IPS-NIHi7 (cell line): Measurements from ENCODE around the gene GGT1.
"Not testable (repeated sequence)": the region's sequence is repeated elsewhere in the genome, so short reads cannot be mapped to it uniquely, and the experiment has no call there.

ENCODE experiments used
- DNase-seq: peaks from one replicate; pipeline ENCODE4 v3.0.0; 2012; ENCODE audit warnings: mixed read lengths; ENCODE audit errors: extremely low spot score

The GGT1 gene

GRCh38 chr22:24642307-24642706 is 39.3 kb downstream of the GGT1 start:
- not testable (repeated sequence) for DNase-seq

GRCh38 chr22:24644409-24644808 is 41.4 kb downstream of the GGT1 start:
- DNase-seq: not testable (repeated sequence)

- DNase-seq: not testable (repeated sequence)
Observed at GRCh38 chr22:24645408-24646399, 42.7 kb downstream of the GGT1 start.

- not testable (repeated sequence) for DNase-seq
Observed at GRCh38 chr22:24646756-24647155, 43.8 kb downstream of the GGT1 start.

DNA sequence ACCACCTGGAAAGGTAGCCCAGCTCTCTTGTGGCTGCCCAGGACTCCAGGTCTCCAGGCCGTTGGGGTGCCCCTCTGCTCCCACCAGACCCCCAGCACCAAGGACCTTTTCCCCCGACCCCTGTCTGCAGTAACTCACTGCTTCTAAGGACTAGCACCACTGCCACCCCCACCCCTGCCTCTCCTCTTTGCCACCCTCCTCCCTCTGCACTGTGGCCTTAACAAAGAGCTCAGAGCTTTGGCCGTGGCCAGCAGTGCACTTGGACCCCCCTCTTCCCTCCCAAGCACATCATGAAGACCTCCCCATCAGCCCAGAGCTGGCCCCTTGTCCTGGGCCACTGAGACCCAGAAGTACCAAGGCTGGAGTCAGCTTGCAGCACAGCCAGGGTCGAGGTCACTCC is 46.4 kb downstream of the GGT1 start:
- DNase-seq: not testable (repeated sequence)

GRCh38 chr22:24650884-24651283 is 47.9 kb downstream of the GGT1 start:
- DNase-seq: not testable (repeated sequence)

DNA sequence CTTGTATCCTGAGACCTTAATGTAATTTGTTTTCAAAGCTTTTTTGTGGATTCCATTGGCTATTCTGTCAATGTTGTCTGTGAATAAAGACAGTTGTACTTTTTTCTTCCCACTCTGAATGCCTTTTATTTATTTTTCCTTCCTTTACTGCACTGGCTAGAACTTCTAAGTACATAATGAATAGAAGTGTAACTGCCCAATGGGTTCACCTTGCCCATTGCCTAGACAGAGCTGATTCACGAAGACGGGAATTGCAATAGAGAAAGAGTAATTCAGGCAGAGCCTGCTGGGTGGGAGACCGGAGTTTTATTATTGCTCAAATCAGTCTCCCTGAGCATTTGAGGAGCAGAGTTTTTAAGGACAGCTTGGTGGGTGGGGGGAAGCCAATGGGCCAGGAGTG is 62.4 kb downstream of the GGT1 start:
- DNase-seq: not testable (repeated sequence)

GRCh38 chr22:24667904-24668303 is 64.9 kb downstream of the GGT1 start:
- not testable (repeated sequence) for DNase-seq

- not testable (repeated sequence) for DNase-seq
Observed at GRCh38 chr22:24672532-24672931, 69.5 kb downstream of the GGT1 start.
